Naive thymus-derived CD8-positive, alpha-beta T cell (primary cell): ENCODE data around the gene WSCD1. TPM values are rescaled to one million over a fixed set of nuclear protein-coding genes. Genes with fewer than 3 reads are reported as not detected.

ENCODE experiments used
- ATAC-seq, 2 donors: fragments of 150-1000 bp; cut with Tn5 transposase in 1 of 2; sonication (Bioruptor Pico), chemical (Tn5 transposase) in 1 of 2; 1 replicate in 1 of 2; 2 replicates in 1 of 2; pipeline ENCODE4 v1.10.0; 2021; ENCODE audit warnings: mild to moderate bottlenecking in 2 of 2, moderate library complexity in 2 of 2
- POLR2A ChIA-PET: fragments of 350-600 bp; sonication (Branson Sonifier 250); formaldehyde crosslinking; loops from one replicate; lab custom pipeline; 2021; ENCODE audit warnings: antibody characterized with exemption; lab: Charles Lee
- DNase-seq, 10 donors: peaks; one replicate each; pipeline versions ENCODE4 v3.0.0 to v3.0.0-alpha.2; 2020 to 2022
- H3K27ac Mint-ChIP-seq, 10 donors: one replicate each; pipeline ENCODE4 v1.8.0; 2020 to 2022; ENCODE audit warnings: mild to moderate bottlenecking in 10 of 10, mixed read lengths in 10 of 10, moderate library complexity in 4 of 10, inconsistent platforms in 1 of 10
- H3K27me3 Mint-ChIP-seq, 5 donors: one replicate each; pipeline ENCODE4 v1.8.0; 2021 to 2022; ENCODE audit warnings: mixed read lengths in 5 of 5
- H3K36me3 Mint-ChIP-seq, 3 donors: one replicate each; pipeline ENCODE4 v1.8.0; 2020 to 2022; ENCODE audit warnings: mixed read lengths in 3 of 3, mild to moderate bottlenecking in 2 of 3, inconsistent platforms in 1 of 3
- H3K4me1 Mint-ChIP-seq, 4 donors: one replicate each; pipeline ENCODE4 v1.8.0; 2021 to 2022; ENCODE audit warnings: mixed read lengths in 4 of 4
- H3K4me3 Mint-ChIP-seq, 10 donors: one replicate each; pipeline ENCODE4 v1.8.0; 2020 to 2022; ENCODE audit warnings: mild to moderate bottlenecking in 10 of 10, mixed read lengths in 10 of 10, moderate library complexity in 6 of 10, inconsistent platforms in 1 of 10
- H3K9me3 Mint-ChIP-seq, 9 donors: one replicate each; pipeline ENCODE4 v1.8.0; 2020 to 2022; ENCODE audit warnings: mixed read lengths in 9 of 9, mild to moderate bottlenecking in 3 of 9, inconsistent platforms in 1 of 9, moderate library complexity in 1 of 9
- polyA plus RNA-seq, 3 donors: library from polyadenylated mRNA; unstranded; fragments of 300-500 nt; fragmentation: Illumina TruSeq; gene quantifications; one replicate each; pipeline ENCODE4 v1.2.3, GENCODE V29; 2021
- total RNA-seq, 8 experiments: library from RNA in 2 of 8; stranded (reverse) in 2 of 8; gene quantifications; one replicate each; pipeline ENCODE4 v1.2.3 and lab custom pipeline; 2021 to 2026

The WSCD1 gene
- total and polyA plus RNA-seq, 5 experiments from 2014 or later, result not detected

GRCh38 chr17:6066183-6066948 is 3.8 kb upstream of the WSCD1 start:
- Mint-ChIP-seq H3K4me1 (peaks cover 11 to 19% (median 15%) of the 10 kb centered on the region in 4 donors), H3K9me3 (peaks cover 0 to 2% (median 0%) of the 10 kb centered on the region in 9 donors), H3K27me3 (peaks cover 29 to 86% (median 57%) of the 10 kb centered on the region in 5 donors), H3K36me3 (no peaks in the 10 kb centered on the region), H3K4me3 (no peak overlapping the region), H3K27ac (no peak overlapping the region)
- peak in 1 of 10 donors; percentile 19 for DNase-seq
- POLR2A ChIA-PET, result no interaction called here
- no peak for ATAC-seq

GRCh38 chr17:6067060-6067459 is 3.1 kb upstream of the WSCD1 start:
- POLR2A ChIA-PET, result no interaction called here
- no peak for DNase-seq
- Mint-ChIP-seq H3K27me3 (peaks cover 26 to 86% (median 59%) of the 10 kb centered on the region in 5 donors), H3K36me3 (no peaks in the 10 kb centered on the region), H3K4me1 (peaks cover 11 to 21% (median 15%) of the 10 kb centered on the region in 4 donors), H3K4me3 (no peak overlapping the region), H3K9me3 (peaks cover 0 to 2% (median 0%) of the 10 kb centered on the region in 9 donors), H3K27ac (no peak overlapping the region)
- ATAC-seq, result no peak

- H3K4me3 Mint-ChIP-seq, result peak overlapping the region in 1 of 10 donors; percentile 43
- peaks cover 20 to 85% (median 56%) of the 10 kb centered on the region in 5 donors for H3K27me3 Mint-ChIP-seq
- DNase-seq (peak in 1 of 10 donors; percentile 13), ATAC-seq (peak in 1 of 2 donors; percentile 6)
- H3K4me1 Mint-ChIP-seq, result peaks cover 11 to 21% (median 15%) of the 10 kb centered on the region in 4 donors
- POLR2A ChIA-PET, result no interaction called here
- no peaks in the 10 kb centered on the region for H3K36me3 Mint-ChIP-seq
- H3K27ac Mint-ChIP-seq, result no peak overlapping the region
- H3K9me3 Mint-ChIP-seq, result peaks cover 0 to 2% (median 0%) of the 10 kb centered on the region in 9 donors
Measured at GRCh38 chr17:6070430-6070912, 292 bp downstream of the WSCD1 start.

- no peaks in the 10 kb centered on the region for H3K36me3 Mint-ChIP-seq
- H3K4me3 Mint-ChIP-seq, result peak overlapping the region; percentile 43 to 66 (median 59)
- peaks cover 20 to 85% (median 59%) of the 10 kb centered on the region in 5 donors for H3K27me3 Mint-ChIP-seq
- no peak overlapping the region for H3K27ac Mint-ChIP-seq
- peaks cover 0 to 2% (median 0%) of the 10 kb centered on the region in 9 donors for H3K9me3 Mint-ChIP-seq
- ATAC-seq (no peak), DNase-seq (peak in 1 of 10 donors; percentile 30)
- peaks cover 11 to 21% (median 15%) of the 10 kb centered on the region in 4 donors for H3K4me1 Mint-ChIP-seq
- POLR2A ChIA-PET, result no interaction called here
Measured at GRCh38 chr17:6070913-6071511, 833 bp downstream of the WSCD1 start.

- peaks cover 0 to 2% (median 0%) of the 10 kb centered on the region in 9 donors for H3K9me3 Mint-ChIP-seq
- peak overlapping the region in 7 of 10 donors; percentile 43 to 66 (median 57) for H3K4me3 Mint-ChIP-seq
- peaks cover 18 to 80% (median 57%) of the 10 kb centered on the region in 5 donors for H3K27me3 Mint-ChIP-seq
- DNase-seq, result peak in 1 of 10 donors; percentile 42
- no peaks in the 10 kb centered on the region for H3K36me3 Mint-ChIP-seq
- no peak for ATAC-seq
- no peak overlapping the region for H3K27ac Mint-ChIP-seq
- H3K4me1 Mint-ChIP-seq, result peaks cover 11 to 21% (median 15%) of the 10 kb centered on the region in 4 donors
- POLR2A ChIA-PET, result interaction anchor here (0.9 kb wide), 1 partner anchor 322 kb away, joined by 3 read pairs; no protein-coding TSS in a partner anchor
Measured at GRCh38 chr17:6071528-6072065, 1.4 kb downstream of the WSCD1 start.

GRCh38 chr17:6072157-6072556 is 2.0 kb downstream of the WSCD1 start:
- H3K27ac Mint-ChIP-seq, result no peak overlapping the region
- H3K9me3 Mint-ChIP-seq, result peaks cover 0 to 2% (median 0%) of the 10 kb centered on the region in 9 donors
- H3K36me3 Mint-ChIP-seq, result no peaks in the 10 kb centered on the region
- H3K4me1 Mint-ChIP-seq, result peaks cover 11 to 21% (median 15%) of the 10 kb centered on the region in 4 donors
- no peak for ATAC-seq
- peak in 1 of 10 donors; percentile 18 for DNase-seq
- POLR2A ChIA-PET, result interaction anchor here (0.9 kb wide), 1 partner anchor 321 kb away, joined by 3 read pairs; no protein-coding TSS in a partner anchor
- peak overlapping the region in 4 of 10 donors; percentile 14 to 66 (median 52) for H3K4me3 Mint-ChIP-seq
- H3K27me3 Mint-ChIP-seq, result peaks cover 16 to 74% (median 51%) of the 10 kb centered on the region in 5 donors

- Mint-ChIP-seq H3K4me1 (peaks cover 11 to 21% (median 15%) of the 10 kb centered on the region in 4 donors), H3K9me3 (peaks cover 0 to 2% (median 0%) of the 10 kb centered on the region in 9 donors), H3K4me3 (peak overlapping the region in 1 of 10 donors; percentile 3), H3K36me3 (no peaks in the 10 kb centered on the region), H3K27me3 (peaks cover 12 to 69% (median 47%) of the 10 kb centered on the region in 5 donors), H3K27ac (no peak overlapping the region)
- DNase-seq (peak in 1 of 10 donors; percentile 15), ATAC-seq (no peak)
- POLR2A ChIA-PET, result no interaction called here
Measured at GRCh38 chr17:6072611-6073010, 2.4 kb downstream of the WSCD1 start.

GRCh38 chr17:6073620-6074019 is 3.4 kb downstream of the WSCD1 start:
- H3K4me1 Mint-ChIP-seq, result peaks cover 11 to 21% (median 15%) of the 10 kb centered on the region in 4 donors
- H3K27me3 Mint-ChIP-seq, result peaks cover 13 to 73% (median 49%) of the 10 kb centered on the region in 5 donors
- H3K36me3 Mint-ChIP-seq, result no peaks in the 10 kb centered on the region
- POLR2A ChIA-PET, result no interaction called here
- H3K4me3 Mint-ChIP-seq, result no peak overlapping the region
- no peak overlapping the region for H3K27ac Mint-ChIP-seq
- ATAC-seq (no peak), DNase-seq (no peak)
- H3K9me3 Mint-ChIP-seq, result peaks cover 0 to 2% (median 0%) of the 10 kb centered on the region in 9 donors

GRCh38 chr17:6075050-6075449 is 4.9 kb downstream of the WSCD1 start:
- POLR2A ChIA-PET, result no interaction called here
- H3K4me3 Mint-ChIP-seq, result no peak overlapping the region

GRCh38 chr17:6075845-6076244 is 5.7 kb downstream of the WSCD1 start:
- Mint-ChIP-seq H3K27me3 (peaks cover 6 to 60% (median 35%) of the 10 kb centered on the region in 5 donors), H3K36me3 (no peaks in the 10 kb centered on the region), H3K9me3 (no peaks in the 10 kb centered on the region), H3K4me3 (no peak overlapping the region), H3K4me1 (peaks cover 0 to 6% (median 6%) of the 10 kb centered on the region in 4 donors), H3K27ac (no peak overlapping the region)
- POLR2A ChIA-PET, result no interaction called here
- no peak for DNase-seq
- no peak for ATAC-seq

More at GRCh38 chr17:6075050-6075449, 4.9 kb downstream of the WSCD1 start:
- ATAC-seq, result no peak
- DNase-seq, result peak in 1 of 10 donors; percentile 21
- no peaks in the 10 kb centered on the region for H3K36me3 Mint-ChIP-seq
- H3K27me3 Mint-ChIP-seq, result peaks cover 6 to 62% (median 35%) of the 10 kb centered on the region in 5 donors
- H3K9me3 Mint-ChIP-seq, result no peaks in the 10 kb centered on the region
- no peak overlapping the region for H3K27ac Mint-ChIP-seq
- peaks cover 0 to 7% (median 6%) of the 10 kb centered on the region in 4 donors for H3K4me1 Mint-ChIP-seq

GRCh38 chr17:6077752-6078151 is 7.6 kb downstream of the WSCD1 start:
- no peak overlapping the region for H3K4me3 Mint-ChIP-seq
- H3K9me3 Mint-ChIP-seq, result no peaks in the 10 kb centered on the region
- H3K27me3 Mint-ChIP-seq, result peaks cover 3 to 42% (median 25%) of the 10 kb centered on the region in 5 donors
- no peaks in the 10 kb centered on the region for H3K4me1 Mint-ChIP-seq
- H3K36me3 Mint-ChIP-seq, result no peaks in the 10 kb centered on the region
- DNase-seq (no peak), ATAC-seq (no peak)
- H3K27ac Mint-ChIP-seq, result no peak overlapping the region
- POLR2A ChIA-PET, result no interaction called here

- Mint-ChIP-seq H3K4me1 (no peaks in the 10 kb centered on the region), H3K36me3 (no peaks in the 10 kb centered on the region), H3K27ac (no peak overlapping the region), H3K27me3 (peaks cover 3 to 36% (median 20%) of the 10 kb centered on the region in 5 donors), H3K9me3 (no peaks in the 10 kb centered on the region), H3K4me3 (no peak overlapping the region)
- POLR2A ChIA-PET, result no interaction called here
- ATAC-seq (no peak), DNase-seq (no peak)
Measured at GRCh38 chr17:6078458-6078871, 8.3 kb downstream of the WSCD1 start.
